Vagina (tissue), 2 donors: ENCODE data around the gene HECW1.

Experiments used
- POLR2A ChIP-seq, 2 donors: fragments of 450-650 bp; IDR thresholded peaks; one replicate each; pipeline ENCODE4 v1.6.1; 2017; ENCODE audit warnings: antibody characterized with exemption in 2 of 2, mild to moderate bottlenecking in 2 of 2, moderate library complexity in 2 of 2
- POLR2AphosphoS5 ChIP-seq, 2 donors: sonication (generic); formaldehyde crosslinking; IDR thresholded peaks; one replicate each; pipeline ENCODE4 v1.9.0; 2017; ENCODE audit warnings: antibody characterized with exemption in 2 of 2, mild to moderate bottlenecking in 2 of 2, low read depth in 1 of 2; ENCODE audit not compliant: insufficient read depth in 1 of 2
- TF ChIP-seq, protein P1 (sequence below), 3 experiments: fragments of 450-650 bp in 2 of 3; fragments of 200-600 bp in 1 of 3; sonication (generic) in 1 of 3; IDR thresholded peaks; one replicate each; pipeline ENCODE4 v1.5.1; 2017 to 2019; ENCODE audit warnings: antibody characterized with exemption in 3 of 3, mild to moderate bottlenecking in 2 of 3, moderate library complexity in 2 of 3

DNA sequence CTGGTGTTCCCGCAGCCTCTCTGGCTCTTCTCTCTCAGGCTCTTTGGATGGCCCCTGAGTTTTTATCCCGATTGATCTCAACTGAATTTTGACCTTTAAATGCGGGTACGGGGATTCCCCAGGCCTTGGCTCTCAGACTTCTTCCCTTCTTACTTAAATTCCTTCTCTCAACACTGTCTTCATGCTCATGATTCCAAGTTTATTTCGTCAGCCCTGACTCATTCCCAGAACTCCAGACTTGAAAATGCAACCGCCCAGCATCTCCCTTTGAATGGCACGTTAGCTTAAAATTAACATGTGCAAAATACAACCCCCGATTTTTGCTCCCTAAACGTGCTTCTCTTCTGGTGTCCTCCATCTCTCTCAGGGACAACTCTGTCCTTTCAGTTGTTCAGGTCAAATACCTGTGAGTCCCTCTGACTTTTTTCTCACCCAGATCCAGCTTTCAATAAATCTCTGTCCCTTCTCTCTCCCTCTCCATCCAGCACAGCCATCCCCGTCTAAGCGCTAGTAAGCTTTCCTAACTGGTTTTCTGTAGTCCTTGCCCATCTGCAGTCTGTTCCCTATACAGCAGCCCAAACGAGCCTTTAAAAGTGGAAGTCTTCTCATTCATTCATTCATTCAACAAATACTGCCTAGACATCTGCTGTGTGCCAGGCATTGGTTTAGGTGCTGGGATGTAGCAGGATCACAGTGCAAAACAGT is 7.1 kb downstream of the HECW1 start:
- TF ChIP-seq, protein P1, sequence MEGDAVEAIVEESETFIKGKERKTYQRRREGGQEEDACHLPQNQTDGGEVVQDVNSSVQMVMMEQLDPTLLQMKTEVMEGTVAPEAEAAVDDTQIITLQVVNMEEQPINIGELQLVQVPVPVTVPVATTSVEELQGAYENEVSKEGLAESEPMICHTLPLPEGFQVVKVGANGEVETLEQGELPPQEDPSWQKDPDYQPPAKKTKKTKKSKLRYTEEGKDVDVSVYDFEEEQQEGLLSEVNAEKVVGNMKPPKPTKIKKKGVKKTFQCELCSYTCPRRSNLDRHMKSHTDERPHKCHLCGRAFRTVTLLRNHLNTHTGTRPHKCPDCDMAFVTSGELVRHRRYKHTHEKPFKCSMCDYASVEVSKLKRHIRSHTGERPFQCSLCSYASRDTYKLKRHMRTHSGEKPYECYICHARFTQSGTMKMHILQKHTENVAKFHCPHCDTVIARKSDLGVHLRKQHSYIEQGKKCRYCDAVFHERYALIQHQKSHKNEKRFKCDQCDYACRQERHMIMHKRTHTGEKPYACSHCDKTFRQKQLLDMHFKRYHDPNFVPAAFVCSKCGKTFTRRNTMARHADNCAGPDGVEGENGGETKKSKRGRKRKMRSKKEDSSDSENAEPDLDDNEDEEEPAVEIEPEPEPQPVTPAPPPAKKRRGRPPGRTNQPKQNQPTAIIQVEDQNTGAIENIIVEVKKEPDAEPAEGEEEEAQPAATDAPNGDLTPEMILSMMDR (IDR thresholded peaks at IDR 0.05): no peak
- TF ChIP-seq POLR2A (IDR thresholded peaks at IDR 0.05) (no peak), POLR2AphosphoS5 (IDR thresholded peaks at IDR 0.05; ENCODE audit: insufficient read depth in 1 of 2, low read depth in 1 of 2) (no peak)
